GM19193 (cell line): ENCODE data around the gene SSH3.

Experiments used
- POLR2A ChIP-seq: IDR thresholded peaks from 4 replicates; pipeline ENCODE4 v1.6.1; 2011; ENCODE audit not compliant: insufficient read depth, insufficient read length; ENCODE audit errors: extremely low read depth

Gene SSH3

GRCh38 chr11:67274768-67275605 is 28.3 kb upstream of the SSH3 start:
- no peak for TF ChIP-seq POLR2A

- TF ChIP-seq POLR2A, result no peak
Measured at GRCh38 chr11:67275606-67276409, 27.5 kb upstream of the SSH3 start.

GRCh38 chr11:67276781-67277230 is 26.5 kb upstream of the SSH3 start:
- no peak for TF ChIP-seq POLR2A

- TF ChIP-seq POLR2A, result peak; percentile 58
Measured at GRCh38 chr11:67277231-67277961, 25.9 kb upstream of the SSH3 start.

GRCh38 chr11:67278135-67278938 is 25.0 kb upstream of the SSH3 start:
- TF ChIP-seq POLR2A, result no peak

- TF ChIP-seq POLR2A, result no peak
Measured at GRCh38 chr11:67278939-67279588, 24.3 kb upstream of the SSH3 start.

GRCh38 chr11:67279589-67280340 is 23.6 kb upstream of the SSH3 start:
- TF ChIP-seq POLR2A, result no peak

GRCh38 chr11:67280341-67280787 is 23.0 kb upstream of the SSH3 start:
- TF ChIP-seq POLR2A, result no peak

- TF ChIP-seq POLR2A, result no peak
Measured at GRCh38 chr11:67280788-67281551, 22.4 kb upstream of the SSH3 start.

GRCh38 chr11:67281552-67282150 is 21.7 kb upstream of the SSH3 start:
- TF ChIP-seq POLR2A, result no peak

- no peak for TF ChIP-seq POLR2A
Measured at GRCh38 chr11:67282155-67282875, 21.0 kb upstream of the SSH3 start.
